Activated CD8-positive, alpha-beta T cell treated with anti-CD3 and anti-CD28 coated beads, Interleukin-2, amount 10 ng/mL, durations not matched to agents 7 days and 5 days (primary cell): ENCODE results near the gene PPP6R2. TPM values are rescaled to one million over a fixed set of nuclear protein-coding genes. Genes with fewer than 3 reads are reported as not detected.

Experiments
- ATAC-seq: fragments of 150-1000 bp; cut with Tn5 transposase; one replicate; pipeline ENCODE4 v1.10.0; 2021; ENCODE audit warnings: moderate library complexity
- CTCF ChIA-PET: fragments of 350-600 bp; sonication (Branson Sonifier 250); formaldehyde crosslinking; loops from one replicate; lab custom pipeline; 2021; ENCODE audit warnings: antibody characterized with exemption; lab: Charles Lee
- POLR2A ChIA-PET: fragments of 350-600 bp; sonication (Branson Sonifier 250); formaldehyde crosslinking; loops from one replicate; lab custom pipeline; 2021; ENCODE audit warnings: antibody characterized with exemption; lab: Charles Lee
- DNase-seq: peaks from one replicate; pipeline ENCODE4 v3.0.0-alpha.2; 2020
- H3K27ac Mint-ChIP-seq: one replicate; pipeline ENCODE4 v1.8.0; 2021; ENCODE audit warnings: mild to moderate bottlenecking, mixed read lengths
- H3K27me3 Mint-ChIP-seq: one replicate; pipeline ENCODE4 v1.8.0; 2021; ENCODE audit warnings: low read depth, mixed read lengths
- H3K36me3 Mint-ChIP-seq: one replicate; pipeline ENCODE4 v1.8.0; 2021; ENCODE audit warnings: low read depth, mixed read lengths
- H3K4me1 Mint-ChIP-seq: one replicate; pipeline ENCODE4 v1.8.0; 2021; ENCODE audit warnings: low read depth, mixed read lengths
- H3K4me3 Mint-ChIP-seq: one replicate; pipeline ENCODE4 v1.8.0; 2021; ENCODE audit warnings: mild to moderate bottlenecking, mixed read lengths
- H3K9me3 Mint-ChIP-seq: one replicate; pipeline ENCODE4 v1.8.0; 2022; ENCODE audit warnings: mixed read lengths; ENCODE audit not compliant: insufficient read depth
- total RNA-seq, 2 experiments: library from RNA; stranded (reverse); gene quantifications; one replicate each; pipeline ENCODE4 v1.2.3, GENCODE V29; 2021

PPP6R2 gene
- total RNA-seq, 2 experiments from 2014 or later, result 62.1 to 64.9 TPM

DNA sequence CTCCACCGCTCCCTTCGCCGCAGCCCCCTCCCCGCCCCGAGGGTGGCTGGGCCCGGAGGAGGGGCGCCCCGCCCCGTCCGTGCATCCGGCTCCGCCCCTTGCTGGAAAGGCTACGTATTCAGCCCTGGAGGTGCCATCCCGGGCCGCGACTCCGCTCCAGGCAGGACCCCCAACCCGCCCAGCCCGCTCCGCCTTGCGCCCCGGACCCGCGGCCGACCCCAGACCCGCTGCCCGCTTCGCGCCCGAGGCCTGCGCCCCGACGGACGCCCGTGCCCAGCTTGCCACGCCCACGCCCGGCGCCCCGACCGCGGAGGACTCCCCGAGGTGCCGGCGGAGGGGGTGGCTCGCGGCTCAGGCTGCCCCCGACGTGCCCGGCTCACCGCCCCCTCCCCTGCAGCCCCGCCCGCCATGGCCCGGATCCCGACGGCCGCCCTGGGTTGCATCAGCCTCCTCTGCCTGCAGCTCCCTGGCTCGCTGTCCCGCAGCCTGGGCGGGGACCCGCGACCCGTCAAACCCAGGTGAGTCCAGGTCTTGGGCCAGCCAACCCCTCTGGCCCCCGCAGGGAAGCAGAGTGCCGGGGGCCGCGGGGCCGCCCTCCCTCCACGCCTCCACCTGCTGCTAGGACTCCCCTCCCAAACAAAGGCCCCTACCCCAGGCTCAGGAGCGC lies 138.4 kb downstream of the PPP6R2 start, which contains the start of gene ADM2:
Gene ADM2, plus strand, starts transcription at position 104 of the 667 bp plus-strand sequence. Its CDS starts 305 bp downstream, at position 409.
- peak; percentile 83 for ATAC-seq
- peak; percentile 71 for DNase-seq
- Mint-ChIP-seq H3K36me3 (no peaks in the 10 kb centered on the region), H3K9me3 (no peaks in the 10 kb centered on the region), H3K4me3 (peak within 1 kb of the TSS; percentile 73), H3K27me3 (peaks cover 21% of the 10 kb centered on the region), H3K27ac (peak within 1 kb of the TSS; percentile 63), H3K4me1 (peaks cover 12% of the 10 kb centered on the region)
- CTCF ChIA-PET, result interaction anchor here (2.2 to 2.5 kb wide), 2 partner anchors 8 to 16 kb away, joined by 9 to 16 read pairs; no protein-coding TSS in a partner anchor
- POLR2A ChIA-PET, result no interaction called here

DNA sequence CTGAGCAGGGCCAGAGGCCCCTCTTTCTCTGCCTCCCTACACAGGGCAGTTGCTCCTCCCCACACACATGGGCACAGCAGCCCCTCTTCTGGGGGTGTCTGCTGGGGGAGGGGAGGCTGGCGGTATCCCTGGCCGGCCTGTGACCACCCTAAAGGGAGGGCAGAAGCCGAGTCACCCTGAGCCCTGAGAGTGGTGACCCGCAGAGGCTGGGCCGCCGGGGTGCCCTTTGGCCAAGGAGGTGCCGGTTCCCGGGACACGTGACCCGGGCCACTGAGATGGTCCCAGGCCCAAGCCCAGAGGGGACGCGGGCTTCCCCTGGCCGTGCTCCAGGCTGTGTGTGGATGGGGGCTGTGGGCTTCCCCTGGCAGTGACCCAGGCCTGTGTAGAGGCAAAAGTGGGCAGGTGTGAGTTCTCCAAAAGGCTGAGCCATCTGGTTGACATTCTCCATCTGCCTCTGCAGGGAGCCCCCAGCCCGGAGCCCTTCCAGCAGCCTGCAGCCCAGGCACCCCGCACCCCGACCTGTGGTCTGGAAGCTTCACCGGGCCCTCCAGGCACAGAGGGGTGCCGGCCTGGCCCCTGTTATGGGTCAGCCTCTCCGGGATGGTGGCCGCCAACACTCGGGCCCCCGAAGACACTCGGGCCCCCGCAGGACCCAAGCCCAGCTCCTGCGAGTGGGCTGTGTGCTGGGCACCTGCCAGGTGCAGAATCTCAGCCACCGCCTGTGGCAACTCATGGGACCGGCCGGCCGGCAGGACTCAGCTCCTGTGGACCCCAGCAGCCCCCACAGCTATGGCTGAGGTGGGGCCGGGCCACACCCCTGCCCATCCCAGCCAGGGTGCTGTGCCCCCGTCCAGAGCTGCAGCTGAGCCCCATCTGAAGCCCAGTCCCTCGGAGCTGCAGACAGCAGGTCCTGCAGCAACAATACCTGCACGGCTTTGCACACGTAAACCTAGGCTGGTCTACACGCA lies 139.3 kb downstream of the PPP6R2 start:
- ATAC-seq (no peak), DNase-seq (no peak)
- Mint-ChIP-seq H3K27me3 (peaks cover 21% of the 10 kb centered on the region), H3K36me3 (no peaks in the 10 kb centered on the region), H3K4me1 (peaks cover 5% of the 10 kb centered on the region), H3K4me3 (peak overlapping the region; percentile 73), H3K27ac (peak overlapping the region; percentile 63), H3K9me3 (no peaks in the 10 kb centered on the region)
- ChIA-PET POLR2A (interaction anchor here (1.3 kb wide), 1 partner anchor 12 kb away, joined by 4 read pairs; no protein-coding TSS in a partner anchor), CTCF (interaction anchor here (2.2 kb wide), 1 partner anchor 9 kb away, joined by 9 read pairs; no protein-coding TSS in a partner anchor)

DNA sequence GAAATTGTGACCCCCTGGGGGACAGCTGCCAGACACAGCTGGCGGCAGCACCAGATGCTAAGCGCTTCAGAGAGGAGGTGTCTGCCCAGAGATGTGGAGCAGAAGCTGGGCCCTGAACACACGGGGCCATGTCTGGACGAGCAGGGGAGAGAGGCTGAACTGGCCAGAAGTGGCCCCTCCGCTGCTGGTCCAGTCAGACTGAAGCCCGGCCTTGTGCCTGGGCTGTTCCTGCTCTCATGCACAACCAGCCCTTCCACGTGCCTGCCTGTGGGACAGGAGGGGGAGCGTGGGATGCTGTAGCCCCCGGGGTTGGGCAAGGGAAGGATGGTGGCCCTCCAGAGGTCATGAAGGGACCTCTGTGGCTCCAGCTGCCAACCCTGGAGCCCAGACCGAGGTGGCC lies 140.0 kb downstream of the PPP6R2 start:
- no peak overlapping the region for H3K27ac Mint-ChIP-seq
- H3K9me3 Mint-ChIP-seq, result no peaks in the 10 kb centered on the region

DNA sequence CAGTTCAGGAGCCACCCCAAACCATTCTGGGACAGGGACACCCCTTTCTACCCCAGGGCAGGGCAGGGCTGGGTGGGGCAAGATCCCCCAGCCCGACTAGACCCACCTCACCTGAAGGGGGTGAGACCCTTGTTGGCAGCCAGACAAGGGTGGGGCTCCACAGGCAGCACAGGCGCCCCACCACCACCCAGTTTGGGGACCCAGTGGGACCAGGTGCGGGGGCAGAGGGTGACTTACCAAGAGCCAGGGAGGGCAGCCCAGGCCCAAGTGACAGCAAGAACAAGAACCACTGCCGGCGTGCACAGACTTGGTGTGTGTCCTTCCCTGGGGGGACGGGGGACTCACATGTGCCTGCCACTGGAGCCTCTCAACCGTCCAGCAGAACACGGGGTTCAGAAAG lies 140.4 kb downstream of the PPP6R2 start:
- Mint-ChIP-seq H3K4me3 (no peak overlapping the region), H3K9me3 (no peaks in the 10 kb centered on the region), H3K36me3 (no peaks in the 10 kb centered on the region), H3K27ac (no peak overlapping the region), H3K4me1 (peaks cover 5% of the 10 kb centered on the region), H3K27me3 (peaks cover 19% of the 10 kb centered on the region)
- DNase-seq, result no peak
- ATAC-seq, result no peak
- ChIA-PET POLR2A (interaction anchor here (1.3 kb wide), 1 partner anchor 13 kb away, joined by 4 read pairs; no protein-coding TSS in a partner anchor), CTCF (interaction anchor here (2.2 kb wide), 1 partner anchor 10 kb away, joined by 9 read pairs; no protein-coding TSS in a partner anchor)

More for the DNA sequence above, 140.0 kb downstream of the PPP6R2 start:
- Mint-ChIP-seq H3K36me3 (no peaks in the 10 kb centered on the region), H3K27me3 (peaks cover 21% of the 10 kb centered on the region), H3K4me1 (peaks cover 5% of the 10 kb centered on the region), H3K4me3 (no peak overlapping the region)
- ATAC-seq (no peak), DNase-seq (no peak)
- POLR2A ChIA-PET, result interaction anchor here (1.3 kb wide), 1 partner anchor 13 kb away, joined by 4 read pairs; no protein-coding TSS in a partner anchor
- CTCF ChIA-PET, result interaction anchor here (2.2 kb wide), 1 partner anchor 9 kb away, joined by 9 read pairs; no protein-coding TSS in a partner anchor

DNA sequence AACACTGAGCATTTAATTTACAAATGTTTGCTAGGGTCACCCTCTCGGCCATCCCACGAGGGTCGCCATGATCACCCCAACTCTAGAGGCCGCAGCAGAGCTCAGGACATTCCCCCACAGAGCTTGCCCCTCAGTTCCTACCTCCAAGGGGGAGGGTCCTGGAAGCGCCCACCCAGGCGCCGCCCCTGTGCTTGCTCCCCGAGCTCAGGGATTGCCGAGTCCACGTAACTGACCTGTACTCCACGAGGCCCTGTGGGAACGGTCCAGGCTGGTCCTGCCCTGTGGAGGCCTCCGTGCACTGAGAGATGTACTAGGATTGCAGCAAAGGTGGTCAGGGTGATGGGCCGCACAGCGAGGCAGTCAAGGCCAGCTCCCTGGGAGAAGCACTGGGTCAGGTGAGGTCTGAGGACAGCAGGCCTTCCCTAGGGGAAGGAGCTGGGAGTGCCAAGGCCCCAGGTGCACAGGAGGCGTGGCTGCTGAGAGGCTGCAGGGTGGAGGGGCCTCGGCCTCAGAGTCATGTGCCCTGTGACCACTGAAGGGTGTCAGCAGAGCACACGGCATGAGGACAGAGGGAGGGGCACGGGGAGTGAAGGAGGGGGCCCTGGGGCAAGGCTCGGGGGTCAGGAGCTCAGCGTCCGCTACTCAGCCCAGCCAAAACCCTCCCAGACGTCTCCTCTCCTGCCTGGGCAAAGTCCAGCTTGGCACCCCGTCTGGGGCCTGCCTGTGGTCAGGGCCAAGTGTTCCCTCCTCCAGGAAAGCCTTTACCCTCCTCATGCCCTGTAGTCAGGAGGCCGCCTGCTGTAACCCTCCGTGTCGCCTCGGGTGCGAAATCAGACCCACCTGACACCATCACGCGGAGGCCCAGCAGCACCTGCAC lies 141.1 kb downstream of the PPP6R2 start:
- H3K36me3 Mint-ChIP-seq, result no peaks in the 10 kb centered on the region
- no peak overlapping the region for H3K27ac Mint-ChIP-seq
- no peaks in the 10 kb centered on the region for H3K9me3 Mint-ChIP-seq
- H3K4me3 Mint-ChIP-seq, result no peak overlapping the region
- peaks cover 14% of the 10 kb centered on the region for H3K27me3 Mint-ChIP-seq
- ATAC-seq (no peak), DNase-seq (no peak)
- ChIA-PET POLR2A (interaction anchor here (1.5 kb wide), 1 partner anchor 23 kb away, joined by 4 read pairs; the partner anchor contains the start of genes LMF2 and NCAPH2), CTCF (no interaction called here)
- H3K4me1 Mint-ChIP-seq, result peaks cover 5% of the 10 kb centered on the region

- ATAC-seq, result no peak
- POLR2A ChIA-PET, result interaction anchor here (1.5 kb wide), 1 partner anchor 22 kb away, joined by 4 read pairs; the partner anchor contains the start of genes LMF2 and NCAPH2
- CTCF ChIA-PET, result interaction anchor here (0.9 to 1.3 kb wide), 2 partner anchors 12 to 17 kb away, joined by 3 to 4 read pairs; no protein-coding TSS in a partner anchor
- Mint-ChIP-seq H3K9me3 (no peaks in the 10 kb centered on the region), H3K27ac (no peak overlapping the region), H3K4me1 (peaks cover 2% of the 10 kb centered on the region), H3K36me3 (no peaks in the 10 kb centered on the region), H3K27me3 (peaks cover 2% of the 10 kb centered on the region), H3K4me3 (no peak overlapping the region)
- DNase-seq, result no peak
Measured at GRCh38 chr22:50485221-50486131, 142.3 kb downstream of the PPP6R2 start.

GRCh38 chr22:50486561-50487289 lies 143.6 kb downstream of the PPP6R2 start, which contains the start of gene MIOX:
MIOX (plus strand) TSS chr22:50486859; CDS start chr22:50486898, 39 bp downstream.
- Mint-ChIP-seq H3K9me3 (no peaks in the 10 kb centered on the region), H3K4me1 (peaks cover 8% of the 10 kb centered on the region), H3K4me3 (no peak within 1 kb of the TSS), H3K27ac (peak within 1 kb of the TSS; percentile 27), H3K36me3 (no peaks in the 10 kb centered on the region), H3K27me3 (no peaks in the 10 kb centered on the region)
- no peak for ATAC-seq
- POLR2A ChIA-PET, result no interaction called here
- CTCF ChIA-PET, result interaction anchor here (1.3 kb wide), 1 partner anchor 11 kb away, joined by 4 read pairs; no protein-coding TSS in a partner anchor
- no peak for DNase-seq

GRCh38 chr22:50487290-50488005 lies 144.3 kb downstream of the PPP6R2 start:
- Mint-ChIP-seq H3K4me3 (no peak overlapping the region), H3K4me1 (peaks cover 8% of the 10 kb centered on the region), H3K27me3 (no peaks in the 10 kb centered on the region), H3K27ac (no peak overlapping the region), H3K9me3 (no peaks in the 10 kb centered on the region), H3K36me3 (no peaks in the 10 kb centered on the region)
- POLR2A ChIA-PET, result no interaction called here
- ATAC-seq (no peak), DNase-seq (no peak)
- CTCF ChIA-PET, result no interaction called here

DNA sequence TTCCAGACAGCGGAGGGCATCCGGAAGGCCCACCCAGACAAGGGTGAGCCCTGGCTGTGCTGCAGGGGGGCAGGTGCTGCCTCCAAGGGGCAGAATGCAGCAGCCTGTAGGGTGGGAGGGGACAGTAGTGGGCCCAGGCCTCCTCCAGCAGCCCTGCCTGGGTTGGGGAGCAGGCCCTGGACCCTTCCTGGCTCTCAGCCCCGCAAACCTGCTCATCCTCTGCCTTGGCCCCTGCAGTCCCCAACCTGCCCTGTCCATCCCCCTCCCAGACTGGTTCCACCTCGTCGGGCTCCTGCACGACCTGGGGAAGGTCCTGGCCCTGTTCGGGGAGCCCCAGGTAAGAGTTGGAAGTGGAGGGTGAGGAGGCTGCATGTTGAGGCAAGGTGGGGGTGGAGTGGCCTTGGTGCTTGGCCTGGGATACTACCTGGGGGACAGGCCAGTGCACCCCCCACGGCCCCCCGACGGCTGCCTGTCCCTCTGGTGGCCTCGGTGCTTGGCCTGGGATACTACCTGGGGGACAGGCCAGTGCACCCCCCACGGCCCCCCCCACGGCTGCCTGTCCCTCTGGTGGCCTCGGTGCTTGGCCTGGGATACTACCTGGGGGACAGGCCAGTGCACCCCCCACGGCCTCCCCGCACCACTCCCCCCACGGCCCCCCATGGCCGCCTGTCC lies 145.0 kb downstream of the PPP6R2 start:
- Mint-ChIP-seq H3K4me1 (peaks cover 8% of the 10 kb centered on the region), H3K4me3 (no peak overlapping the region), H3K36me3 (no peaks in the 10 kb centered on the region), H3K27me3 (peaks cover under 1% of the 10 kb centered on the region), H3K27ac (no peak overlapping the region), H3K9me3 (no peaks in the 10 kb centered on the region)
- no peak for ATAC-seq
- ChIA-PET POLR2A (no interaction called here), CTCF (no interaction called here)
- DNase-seq, result no peak
